Measurements from ENCODE around the gene PKP4.

The PKP4 gene

GRCh38 chr2:158687315-158687714 is 230.6 kb downstream of the PKP4 start:
- TF ChIP-seq FOXP2 (optimal IDR thresholded peaks at IDR 0.05; ENCODE audit: borderline replicate concordance, extremely low read depth, extremely low read length, insufficient read depth) (no peak), SIN3A (IDR thresholded peaks at IDR 0.05; ENCODE audit: borderline replicate concordance, insufficient read depth, low read length) (no peak), POLR2AphosphoS5 (IDR thresholded peaks at IDR 0.05; ENCODE audit: low read depth, low read length) (no peak), REST (IDR thresholded peaks at IDR 0.05; ENCODE audit: insufficient read depth in 1 of 2, low read depth in 2 of 2, low read length in 2 of 2) (no peak), TAF1 (IDR thresholded peaks at IDR 0.05; ENCODE audit: borderline replicate concordance, insufficient read depth, low read length) (no peak)

- no peak for TF ChIP-seq TAF1 (IDR thresholded peaks at IDR 0.05; ENCODE audit: borderline replicate concordance, insufficient read depth, low read length)
- no peak for TF ChIP-seq REST (IDR thresholded peaks at IDR 0.05; ENCODE audit: insufficient read depth in 1 of 2, low read depth in 2 of 2, low read length in 2 of 2)
- TF ChIP-seq FOXP2 (optimal IDR thresholded peaks at IDR 0.05; ENCODE audit: borderline replicate concordance, extremely low read depth, extremely low read length, insufficient read depth), result no peak
- TF ChIP-seq POLR2AphosphoS5 (IDR thresholded peaks at IDR 0.05; ENCODE audit: low read depth, low read length), result no peak
- no peak for TF ChIP-seq SIN3A (IDR thresholded peaks at IDR 0.05; ENCODE audit: borderline replicate concordance, insufficient read depth, low read length)
These were observed 232.0 kb downstream of the PKP4 start for GRCh38 chr2:158688721-158689120.

DNA sequence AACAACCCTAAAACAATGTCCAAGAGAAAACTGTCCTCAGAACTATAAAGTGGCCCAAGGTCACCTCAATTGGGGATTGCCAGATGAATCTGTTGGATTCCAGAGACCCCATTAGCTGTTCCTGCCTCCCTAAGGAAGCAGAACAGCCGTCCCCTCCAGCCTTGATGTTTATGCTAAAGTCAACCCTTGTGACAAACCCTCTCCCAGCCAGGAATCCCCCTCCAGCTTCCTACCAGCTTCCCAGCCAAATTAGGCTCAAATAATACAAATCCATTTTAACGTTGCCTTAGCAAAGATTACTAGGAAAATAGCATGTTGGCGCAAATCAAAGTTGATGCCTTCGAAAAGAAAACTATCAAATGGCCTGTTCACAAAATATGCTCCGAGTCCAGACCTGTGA is 232.6 kb downstream of the PKP4 start:
- no peak for TF ChIP-seq SIN3A (IDR thresholded peaks at IDR 0.05; ENCODE audit: borderline replicate concordance, insufficient read depth, low read length)
- TF ChIP-seq POLR2AphosphoS5 (IDR thresholded peaks at IDR 0.05; ENCODE audit: low read depth, low read length), result no peak
- no peak for TF ChIP-seq REST (IDR thresholded peaks at IDR 0.05; ENCODE audit: insufficient read depth in 1 of 2, low read depth in 2 of 2, low read length in 2 of 2)
- no peak for TF ChIP-seq FOXP2 (optimal IDR thresholded peaks at IDR 0.05; ENCODE audit: borderline replicate concordance, extremely low read depth, extremely low read length, insufficient read depth)
- no peak for TF ChIP-seq TAF1 (IDR thresholded peaks at IDR 0.05; ENCODE audit: borderline replicate concordance, insufficient read depth, low read length)

GRCh38 chr2:158690823-158691222 is 234.1 kb downstream of the PKP4 start:
- TF ChIP-seq SIN3A (IDR thresholded peaks at IDR 0.05; ENCODE audit: borderline replicate concordance, insufficient read depth, low read length) (no peak), POLR2AphosphoS5 (IDR thresholded peaks at IDR 0.05; ENCODE audit: low read depth, low read length) (no peak), REST (IDR thresholded peaks at IDR 0.05; ENCODE audit: insufficient read depth in 1 of 2, low read depth in 2 of 2, low read length in 2 of 2) (no peak), FOXP2 (optimal IDR thresholded peaks at IDR 0.05; ENCODE audit: borderline replicate concordance, extremely low read depth, extremely low read length, insufficient read depth) (no peak)

DNA sequence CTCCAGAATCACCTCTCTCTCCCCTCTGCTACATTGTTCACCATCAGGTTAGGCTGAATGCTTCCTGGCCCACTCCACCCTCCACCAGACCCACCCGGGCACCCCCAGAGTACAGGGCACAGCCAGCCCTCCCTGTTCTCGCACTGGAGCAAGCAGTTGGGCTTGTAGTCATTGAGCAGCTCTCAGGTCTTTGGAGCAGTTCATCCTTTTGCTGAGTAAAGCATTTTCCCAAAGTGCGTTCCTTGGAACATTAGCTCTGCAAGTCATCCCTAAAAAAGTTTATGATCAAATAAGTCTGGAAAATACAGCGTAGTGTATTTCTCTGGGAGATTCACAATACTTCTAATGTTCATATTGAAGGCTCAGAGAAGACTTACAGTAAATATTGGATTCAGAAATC is 234.9 kb downstream of the PKP4 start:
- TF ChIP-seq POLR2AphosphoS5 (IDR thresholded peaks at IDR 0.05; ENCODE audit: low read depth, low read length) (no peak), REST (IDR thresholded peaks at IDR 0.05; ENCODE audit: insufficient read depth in 1 of 2, low read depth in 2 of 2, low read length in 2 of 2) (no peak), FOXP2 (optimal IDR thresholded peaks at IDR 0.05; ENCODE audit: borderline replicate concordance, extremely low read depth, extremely low read length, insufficient read depth) (no peak), TAF1 (IDR thresholded peaks at IDR 0.05; ENCODE audit: borderline replicate concordance, insufficient read depth, low read length) (no peak)
